ENCODE results near the gene FEZ2.

The FEZ2 gene

GRCh38 chr2:36586672-36587071 lies 11.3 kb downstream of the FEZ2 start:
- no peak for DNase-seq

- DNase-seq = no peak
These were observed 13.7 kb downstream of the FEZ2 start for GRCh38 chr2:36584148-36584794.

- no peak for DNase-seq
These were observed 15.0 kb downstream of the FEZ2 start for GRCh38 chr2:36582951-36583350.

- DNase-seq = no peak
These were observed 15.4 kb downstream of the FEZ2 start for GRCh38 chr2:36582538-36582937.

- no peak for DNase-seq
These were observed 18.7 kb downstream of the FEZ2 start for GRCh38 chr2:36579297-36579664.

GRCh38 chr2:36578343-36579296 lies 19.3 kb downstream of the FEZ2 start:
- no peak for DNase-seq

GRCh38 chr2:36577884-36578283 lies 20.1 kb downstream of the FEZ2 start:
- no peak for DNase-seq

GRCh38 chr2:36574560-36574959 lies 23.4 kb downstream of the FEZ2 start:
- DNase-seq = no peak

- DNase-seq = no peak
These were observed 24.8 kb downstream of the FEZ2 start for GRCh38 chr2:36573165-36573564.

- no peak for DNase-seq
These were observed 25.3 kb downstream of the FEZ2 start for GRCh38 chr2:36572719-36573059.

GRCh38 chr2:36572054-36572718 lies 25.8 kb downstream of the FEZ2 start:
- no peak for DNase-seq

- DNase-seq = no peak
These were observed 27.6 kb downstream of the FEZ2 start for GRCh38 chr2:36570416-36570815.

- DNase-seq = no peak
These were observed 28.6 kb downstream of the FEZ2 start for GRCh38 chr2:36569267-36569856.

GRCh38 chr2:36568516-36569246 lies 29.3 kb downstream of the FEZ2 start:
- no peak for DNase-seq

GRCh38 chr2:36567711-36568408 lies 30.1 kb downstream of the FEZ2 start:
- DNase-seq = peak in 1 of 2 experiments; percentile 21

GRCh38 chr2:36566887-36567286 lies 31.1 kb downstream of the FEZ2 start:
- DNase-seq = no peak

GRCh38 chr2:36565712-36566111 lies 32.3 kb downstream of the FEZ2 start:
- no peak for DNase-seq

- no peak for DNase-seq
These were observed 33.5 kb downstream of the FEZ2 start for GRCh38 chr2:36564377-36564930.

- no peak for DNase-seq
These were observed 34.9 kb downstream of the FEZ2 start for GRCh38 chr2:36562973-36563532.

- no peak for DNase-seq
These were observed 35.7 kb downstream of the FEZ2 start for GRCh38 chr2:36562240-36562639.

GRCh38 chr2:36561237-36561944 lies 36.6 kb downstream of the FEZ2 start:
- no peak for DNase-seq
